RWPE2 (cell line): ENCODE data around the gene M1AP.

Source experiments
- ATAC-seq: fragments of 200-7000 bp; cut with Tn5 transposase; 3 replicates; pipeline ENCODE4 v1.9.1; 2021; ENCODE audit warnings: low read depth
- DNase-seq: peaks from one replicate; pipeline ENCODE4 v3.0.0-alpha.2; 2020; ENCODE audit warnings: low spot score
- H3K27ac ChIP-seq: fragments of 450-650 bp; 2 replicates; pipeline ENCODE4 v1.5.1; 2017; ENCODE audit warnings: mild to moderate bottlenecking; ENCODE audit not compliant: poor library complexity, severe bottlenecking
- H3K27me3 ChIP-seq: fragments of 250-450 bp; sonication (Bioruptor Pico); 2 replicates; pipeline ENCODE4 v1.5.1; 2021; ENCODE audit warnings: mild to moderate bottlenecking, moderate library complexity; ENCODE audit not compliant: insufficient read depth, poor library complexity, severe bottlenecking
- H3K36me3 ChIP-seq: fragments of 250-450 bp; sonication (Bioruptor Pico); 2 replicates; pipeline ENCODE4 v1.5.1; 2020; ENCODE audit warnings: low read depth, mild to moderate bottlenecking, moderate library complexity
- H3K4me1 ChIP-seq: fragments of 250-450 bp; sonication (Bioruptor Pico); 2 replicates; pipeline ENCODE4 v1.5.1; 2021; ENCODE audit warnings: mild to moderate bottlenecking, moderate library complexity; ENCODE audit not compliant: insufficient read depth, poor library complexity, severe bottlenecking
- H3K4me3 ChIP-seq: fragments of 250-450 bp; sonication (Bioruptor Pico); 2 replicates; pipeline ENCODE4 v1.5.1; 2021; ENCODE audit warnings: mild to moderate bottlenecking, moderate library complexity; ENCODE audit not compliant: severe bottlenecking
- H3K9me3 ChIP-seq: fragments of 250-450 bp; sonication (Bioruptor Pico); 2 replicates; pipeline ENCODE4 v1.5.1; 2021; ENCODE audit warnings: mild to moderate bottlenecking, moderate library complexity; ENCODE audit not compliant: severe bottlenecking
- CTCF ChIP-seq: fragments of 450-650 bp; IDR thresholded peaks from one replicate; pipeline ENCODE4 v1.5.1; 2017; ENCODE audit warnings: mild to moderate bottlenecking, moderate library complexity; ENCODE audit not compliant: poor library complexity, severe bottlenecking

Gene M1AP

GRCh38 chr2:74603282-74604000, 44.7 kb downstream of the M1AP start:
- Histone ChIP-seq H3K36me3 (no peaks in the 10 kb centered on the region), H3K27ac (no peak overlapping the region), H3K4me3 (no peak overlapping the region), H3K4me1 (no peaks in the 10 kb centered on the region), H3K27me3 (no peaks in the 10 kb centered on the region), H3K9me3 (no peaks in the 10 kb centered on the region)
- no peak for TF ChIP-seq CTCF
- no peak for DNase-seq
- ATAC-seq, result no peak

- H3K9me3 ChIP-seq, result no peaks in the 10 kb centered on the region
- no peaks in the 10 kb centered on the region for H3K27me3 ChIP-seq
- no peak for DNase-seq
- no peak for TF ChIP-seq CTCF
- no peaks in the 10 kb centered on the region for H3K36me3 ChIP-seq
- no peaks in the 10 kb centered on the region for H3K4me1 ChIP-seq
- H3K4me3 ChIP-seq, result no peak overlapping the region
- H3K27ac ChIP-seq, result no peak overlapping the region
- ATAC-seq, result peak; percentile 88
These were observed 45.4 kb downstream of the M1AP start for GRCh38 chr2:74602586-74603281.

GRCh38 chr2:74599676-74600075, 48.5 kb downstream of the M1AP start:
- no peaks in the 10 kb centered on the region for H3K4me1 ChIP-seq
- ATAC-seq (no peak), DNase-seq (no peak)
- H3K9me3 ChIP-seq, result no peaks in the 10 kb centered on the region
- no peaks in the 10 kb centered on the region for H3K27me3 ChIP-seq
- H3K27ac ChIP-seq, result no peak overlapping the region
- no peak overlapping the region for H3K4me3 ChIP-seq
- no peak for TF ChIP-seq CTCF
- no peaks in the 10 kb centered on the region for H3K36me3 ChIP-seq

- H3K36me3 ChIP-seq, result no peaks in the 10 kb centered on the region
- no peak for DNase-seq
- H3K4me3 ChIP-seq, result no peak overlapping the region
- no peaks in the 10 kb centered on the region for H3K4me1 ChIP-seq
- ATAC-seq, result no peak
- H3K9me3 ChIP-seq, result no peaks in the 10 kb centered on the region
- no peaks in the 10 kb centered on the region for H3K27me3 ChIP-seq
- H3K27ac ChIP-seq, result no peak overlapping the region
- TF ChIP-seq CTCF, result no peak
These were observed 50.7 kb downstream of the M1AP start for GRCh38 chr2:74597410-74597809.

GRCh38 chr2:74596584-74596983, 51.5 kb downstream of the M1AP start:
- Histone ChIP-seq H3K27me3 (no peaks in the 10 kb centered on the region), H3K9me3 (no peaks in the 10 kb centered on the region), H3K4me3 (no peak overlapping the region), H3K27ac (no peak overlapping the region), H3K36me3 (no peaks in the 10 kb centered on the region), H3K4me1 (no peaks in the 10 kb centered on the region)
- no peak for TF ChIP-seq CTCF
- DNase-seq (no peak), ATAC-seq (no peak)
